Right lobe of liver (tissue), 6 donors: ENCODE data around the gene MCC. TPM values are rescaled to one million over a fixed set of nuclear protein-coding genes. Genes with fewer than 3 reads are reported as not detected.

ENCODE experiments used
- ATAC-seq, 4 donors: fragments of 200-7000 bp; cut with Tn5 transposase; one replicate each; pipeline ENCODE4 v1.9.1; 2020; ENCODE audit warnings: mild to moderate bottlenecking in 4 of 4, moderate library complexity in 4 of 4
- DNase-seq, 3 donors: peaks; one replicate each; pipeline ENCODE4 v3.0.0-alpha.2; 2020
- H3K27ac ChIP-seq, 3 donors: fragments of 200-600 bp; one replicate each; pipeline ENCODE4 v1.8.0; 2022
- H3K27me3 ChIP-seq, 2 donors: fragments of 200-600 bp; one replicate each; pipeline ENCODE4 v1.8.0; 2022
- H3K36me3 ChIP-seq, 4 donors: fragments of 200-600 bp; sonication (generic) in 1 of 4; one replicate each; pipeline versions ENCODE4 v1.5.1 to v1.8.0; 2017 to 2022; ENCODE audit warnings: control low read depth in 1 of 4
- H3K4me1 ChIP-seq, 4 donors: fragments of 200-600 bp; sonication (generic) in 1 of 4; one replicate each; pipeline versions ENCODE4 v1.5.1 to v1.8.0; 2017 to 2022; ENCODE audit warnings: control low read depth in 1 of 4
- H3K4me3 ChIP-seq, 3 donors: fragments of 200-600 bp; one replicate each; pipeline ENCODE4 v1.8.0; 2022
- H3K9me3 ChIP-seq, 4 donors: fragments of 200-600 bp; sonication (generic) in 1 of 4; one replicate each; pipeline versions ENCODE4 v1.5.1 to v1.8.0; 2017 to 2022; ENCODE audit warnings: control low read depth in 1 of 4
- POLR2A ChIP-seq: fragments of 450-650 bp; IDR thresholded peaks from one replicate; pipeline ENCODE4 v1.6.1; 2017; ENCODE audit warnings: antibody characterized with exemption, mild to moderate bottlenecking
- WGBS: methylation state at CpG from one replicate; pipeline ENCODE4 v1.1.6; 2018; ENCODE audit warnings: low coverage, low lambda C conversion rate; ENCODE audit not compliant: insufficient coverage; ENCODE audit errors: missing lambda C conversion rate; 5-methylcytosine and 5-hydroxymethylcytosine counted together
- intact Hi-C, 2 donors: fragments of 100-400 bp; cut with DNase I; formaldehyde crosslinking; loops; one replicate each; pipeline versions ENCODE4 v1.11.2 to v1.14.1; 2022
- total RNA-seq, 6 experiments: library from RNA; depleted of rRNA in 2 of 6; stranded (reverse); fragments of >200 nt in 2 of 6; fragmentation: NEBNext Ultra II Directional in 3 of 6; extraction: Animal tissue kit (Norgen Biotek cat#: 25700) in 3 of 6; gene quantifications; one replicate each; pipeline versions ENCODE4 v1.1.0 to v1.2.4, GENCODE V29; 2016 to 2023
- TF ChIP-seq, protein P1 (sequence below), 4 donors: fragments of 200-600 bp in 3 of 4; fragments of 450-650 bp in 1 of 4; IDR thresholded peaks; one replicate each; pipeline versions ENCODE4 v1.5.1 to v1.8.0; 2016 to 2022; ENCODE audit warnings: antibody characterized with exemption in 4 of 4, mild to moderate bottlenecking in 2 of 4
- donor health status: DM: no; HTN: yes; CAD: no.
- donor health status: DM: no; HTN: no; CAD: no.
- donor health status: DM: no; HTN: no; CAD: no.
- donor health status: DM: no; HTN: yes; CAD: no.
- donor health status: DM: no; HTN: yes; CAD: no.

The MCC gene
- total RNA-seq, 6 experiments from 2014 or later: 23.1 to 35.2 (median 26.1) TPM

DNA sequence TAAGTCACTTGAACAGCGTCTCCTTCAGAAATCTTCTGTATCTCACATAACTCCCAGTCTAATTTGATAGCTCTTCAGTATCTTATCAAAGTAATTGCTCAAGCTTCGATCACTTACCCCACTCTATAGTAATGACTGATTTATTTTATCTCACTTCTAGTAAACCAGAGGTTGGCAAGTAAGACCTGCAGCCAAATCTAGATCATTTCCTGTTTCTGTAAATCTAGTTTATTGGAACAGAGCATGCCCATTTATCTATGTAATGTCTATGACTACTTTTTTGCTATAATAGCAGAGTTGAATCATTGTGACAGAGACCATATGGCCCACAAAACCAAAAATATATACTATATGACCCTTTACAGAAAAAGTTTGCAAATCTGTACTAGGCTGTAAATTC lies 93.6 kb downstream of the MCC start:
- Histone ChIP-seq H3K27ac (no peak overlapping the region), H3K4me3 (no peak overlapping the region), H3K36me3 (no peaks in the 10 kb centered on the region), H3K9me3 (no peaks in the 10 kb centered on the region), H3K4me1 (no peaks in the 10 kb centered on the region), H3K27me3 (no peaks in the 10 kb centered on the region)
- WGBS: 58% methylated on average over 2 of the region's 2 CpGs
- TF ChIP-seq, protein P1, sequence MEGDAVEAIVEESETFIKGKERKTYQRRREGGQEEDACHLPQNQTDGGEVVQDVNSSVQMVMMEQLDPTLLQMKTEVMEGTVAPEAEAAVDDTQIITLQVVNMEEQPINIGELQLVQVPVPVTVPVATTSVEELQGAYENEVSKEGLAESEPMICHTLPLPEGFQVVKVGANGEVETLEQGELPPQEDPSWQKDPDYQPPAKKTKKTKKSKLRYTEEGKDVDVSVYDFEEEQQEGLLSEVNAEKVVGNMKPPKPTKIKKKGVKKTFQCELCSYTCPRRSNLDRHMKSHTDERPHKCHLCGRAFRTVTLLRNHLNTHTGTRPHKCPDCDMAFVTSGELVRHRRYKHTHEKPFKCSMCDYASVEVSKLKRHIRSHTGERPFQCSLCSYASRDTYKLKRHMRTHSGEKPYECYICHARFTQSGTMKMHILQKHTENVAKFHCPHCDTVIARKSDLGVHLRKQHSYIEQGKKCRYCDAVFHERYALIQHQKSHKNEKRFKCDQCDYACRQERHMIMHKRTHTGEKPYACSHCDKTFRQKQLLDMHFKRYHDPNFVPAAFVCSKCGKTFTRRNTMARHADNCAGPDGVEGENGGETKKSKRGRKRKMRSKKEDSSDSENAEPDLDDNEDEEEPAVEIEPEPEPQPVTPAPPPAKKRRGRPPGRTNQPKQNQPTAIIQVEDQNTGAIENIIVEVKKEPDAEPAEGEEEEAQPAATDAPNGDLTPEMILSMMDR (IDR thresholded peaks at IDR 0.05): no peak
- no peak for TF ChIP-seq POLR2A
- intact Hi-C loops: no loop called here
- ATAC-seq: no peak
- DNase-seq: no peak

DNA sequence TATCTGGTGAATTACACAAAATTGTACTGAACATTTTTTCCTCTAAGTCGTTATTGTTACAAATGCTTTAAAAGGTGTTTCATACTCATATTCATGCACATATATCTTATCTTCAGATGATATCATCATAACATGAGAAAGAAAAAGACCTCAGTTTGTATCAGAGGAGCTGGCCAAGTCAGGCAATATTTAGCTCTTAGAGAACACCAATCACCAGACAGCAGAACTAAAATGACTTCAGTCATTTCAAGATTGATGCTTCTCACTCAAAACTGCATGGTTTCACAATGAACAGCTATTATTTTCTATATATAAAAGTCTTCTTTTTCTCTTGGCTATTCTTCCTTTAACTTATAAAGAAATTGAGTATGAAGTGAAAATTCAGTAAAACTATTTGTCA lies 98.0 kb downstream of the MCC start:
- WGBS: 53% methylated on average over 1 of the region's 1 CpG
- no peak for ATAC-seq
- no peaks in the 10 kb centered on the region for H3K4me1 ChIP-seq
- H3K27me3 ChIP-seq: no peaks in the 10 kb centered on the region
- DNase-seq: no peak
- no peak for TF ChIP-seq POLR2A
- TF ChIP-seq, protein P1 (IDR thresholded peaks at IDR 0.05): no peak
- H3K9me3 ChIP-seq: no peaks in the 10 kb centered on the region
- no peak overlapping the region for H3K4me3 ChIP-seq
- intact Hi-C loops: no loop called here
- H3K27ac ChIP-seq: no peak overlapping the region
- no peaks in the 10 kb centered on the region for H3K36me3 ChIP-seq

DNA sequence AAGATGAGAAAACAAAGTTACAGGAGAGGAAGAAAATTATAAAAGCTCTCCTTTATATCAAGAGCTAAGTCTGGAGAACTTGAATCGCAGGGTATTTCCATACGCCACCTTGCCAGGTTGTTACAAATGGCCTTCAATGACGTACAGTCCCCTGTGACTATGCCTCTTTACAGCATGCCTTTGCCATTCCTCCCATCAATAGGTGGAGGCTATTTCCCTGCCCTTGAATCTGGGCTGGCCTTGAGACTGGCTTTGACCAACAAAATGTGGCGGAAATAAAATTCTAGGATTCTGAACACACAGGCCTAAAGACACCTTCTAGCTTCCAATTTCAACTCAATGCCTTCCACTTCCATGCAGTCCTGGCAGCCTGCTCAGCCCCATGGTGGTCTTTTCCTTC lies 99.1 kb downstream of the MCC start:
- Histone ChIP-seq H3K4me1 (no peaks in the 10 kb centered on the region), H3K27me3 (no peaks in the 10 kb centered on the region), H3K36me3 (no peaks in the 10 kb centered on the region), H3K27ac (no peak overlapping the region), H3K9me3 (no peaks in the 10 kb centered on the region), H3K4me3 (no peak overlapping the region)
- TF ChIP-seq POLR2A: no peak
- TF ChIP-seq, protein P1 (IDR thresholded peaks at IDR 0.05): no peak
- 79% methylated on average over 3 of the region's 4 CpGs for WGBS
- ATAC-seq (no peak), DNase-seq (no peak)
- intact Hi-C loops: loop anchor here in 1 of 2 donors (10.0 kb wide), 1 partner anchor 216 kb away; no protein-coding TSS in a partner anchor

DNA sequence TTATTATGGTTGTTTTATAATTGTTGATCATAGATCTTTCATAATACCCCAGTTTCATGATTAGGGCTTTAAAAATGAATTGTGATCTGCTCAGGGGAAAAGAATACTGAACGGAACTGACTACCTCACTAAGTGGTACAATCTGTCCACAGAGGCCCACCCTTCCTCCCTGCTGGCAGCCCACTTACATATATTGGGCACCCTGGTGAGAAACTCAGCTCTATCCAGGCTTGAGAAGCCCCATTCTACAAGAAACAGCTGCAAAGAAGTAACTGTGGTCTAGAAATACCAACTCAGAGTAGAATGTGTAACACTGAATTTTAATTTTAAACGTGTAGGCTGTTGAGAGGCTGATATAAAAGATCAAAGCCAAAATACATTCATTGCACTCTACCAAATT lies 100.4 kb downstream of the MCC start:
- intact Hi-C loops: loop anchor here in 1 of 2 donors (10.0 kb wide), 1 partner anchor 217 kb away; no protein-coding TSS in a partner anchor
- no peak for ATAC-seq
- WGBS: 82% methylated on average over 2 of the region's 2 CpGs

More for the DNA sequence above, 100.4 kb downstream of the MCC start:
- no peaks in the 10 kb centered on the region for H3K36me3 ChIP-seq
- no peak overlapping the region for H3K27ac ChIP-seq
- H3K27me3 ChIP-seq: no peaks in the 10 kb centered on the region
- DNase-seq: no peak
- no peak for TF ChIP-seq POLR2A
- TF ChIP-seq, protein P1 (IDR thresholded peaks at IDR 0.05): no peak
- H3K9me3 ChIP-seq: no peaks in the 10 kb centered on the region
- H3K4me3 ChIP-seq: no peak overlapping the region
- no peaks in the 10 kb centered on the region for H3K4me1 ChIP-seq
